NCI-H82 (cell line): ENCODE results near the gene ZNF35.
A peak's percentile ranks its signal among the peaks of the same experiment; 100 is the strongest.
"Not testable (repeated sequence)": the region's sequence is repeated elsewhere in the genome, so short reads cannot be mapped to it uniquely, and the experiment has no call there.

Source experiments
- DNase-seq: peaks from one replicate; lab custom pipeline; 2025; lab: John Stamatoyannopoulos, UW

ZNF35 gene

DNA sequence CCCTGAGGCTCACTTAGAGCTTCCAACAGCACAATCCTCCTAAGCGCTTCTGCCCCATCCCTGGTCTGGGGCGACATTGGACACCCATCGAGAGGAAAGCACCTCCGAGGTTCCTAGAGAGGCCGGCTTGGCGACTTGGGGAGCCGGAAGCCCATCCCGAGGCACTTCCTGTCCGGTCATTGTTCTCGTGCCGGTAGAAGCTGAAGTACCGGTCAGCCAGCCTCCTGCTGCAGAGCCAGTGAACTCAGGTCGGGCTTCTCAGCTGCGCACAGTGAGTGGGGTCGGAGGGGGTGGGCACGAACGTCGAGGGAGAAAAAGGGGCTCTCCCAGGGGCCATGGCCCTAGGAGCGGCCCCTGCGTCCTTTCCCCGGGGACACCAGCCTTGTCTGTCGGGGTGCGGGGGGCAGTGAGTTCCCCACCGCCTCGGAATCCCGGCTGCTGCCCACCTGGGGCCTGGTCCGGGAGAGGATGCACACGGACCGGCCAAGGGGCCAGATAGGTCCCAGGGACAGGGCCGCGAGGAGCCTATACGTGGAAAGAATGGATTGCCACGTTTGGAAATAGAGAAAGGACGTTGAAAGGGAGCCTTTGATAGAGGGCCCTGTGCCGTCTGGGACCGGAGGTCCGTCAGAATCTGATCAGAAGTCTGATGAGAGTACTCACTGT is at the start of gene ZNF35:
TSS of gene ZNF35 (plus strand) at position 169 of the 666 bp plus-strand sequence. CDS start 2,336 bp downstream, outside the sequence.
- DNase-seq, result peak; percentile 93

DNA sequence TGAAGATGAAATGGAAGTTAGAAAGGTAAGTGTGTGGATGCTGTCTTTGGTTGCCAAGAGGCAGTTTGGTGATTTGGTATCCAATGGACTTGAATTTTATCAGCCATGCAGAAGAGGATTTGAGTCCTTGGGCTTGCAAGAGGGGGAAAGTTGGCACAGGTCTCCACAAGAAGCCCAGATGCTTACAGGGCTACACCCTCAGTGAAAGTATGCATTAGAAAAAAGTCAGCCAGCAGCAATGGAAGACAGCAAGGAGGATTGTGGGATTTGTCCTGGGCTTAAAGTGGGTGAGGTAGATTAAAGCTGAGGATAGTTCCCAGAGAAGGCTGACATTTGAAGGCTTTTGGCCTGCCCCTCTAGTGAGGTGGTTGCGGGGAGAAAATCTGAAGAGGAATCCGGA is 46.8 kb upstream of the ZNF35 start:
- DNase-seq, result no peak

DNA sequence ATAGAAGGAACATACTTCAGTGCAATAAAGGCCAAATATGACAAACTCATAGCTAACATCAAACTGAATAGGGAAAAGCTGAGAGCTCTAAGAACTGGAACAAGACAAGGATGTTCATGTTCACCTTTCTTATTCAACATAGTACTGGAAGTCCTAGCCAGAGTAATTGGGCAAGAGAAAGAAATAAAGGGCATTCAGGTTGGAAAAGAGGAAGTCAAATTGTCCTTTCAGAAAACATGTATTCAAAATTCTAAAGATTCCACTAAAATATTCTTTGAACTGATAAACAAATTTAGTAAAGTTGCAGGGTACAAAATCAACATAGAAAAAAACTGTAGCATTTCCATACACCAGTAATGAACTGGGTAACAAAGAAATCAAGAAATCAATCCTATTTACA is 35.9 kb upstream of the ZNF35 start:
- no peak for DNase-seq

DNA sequence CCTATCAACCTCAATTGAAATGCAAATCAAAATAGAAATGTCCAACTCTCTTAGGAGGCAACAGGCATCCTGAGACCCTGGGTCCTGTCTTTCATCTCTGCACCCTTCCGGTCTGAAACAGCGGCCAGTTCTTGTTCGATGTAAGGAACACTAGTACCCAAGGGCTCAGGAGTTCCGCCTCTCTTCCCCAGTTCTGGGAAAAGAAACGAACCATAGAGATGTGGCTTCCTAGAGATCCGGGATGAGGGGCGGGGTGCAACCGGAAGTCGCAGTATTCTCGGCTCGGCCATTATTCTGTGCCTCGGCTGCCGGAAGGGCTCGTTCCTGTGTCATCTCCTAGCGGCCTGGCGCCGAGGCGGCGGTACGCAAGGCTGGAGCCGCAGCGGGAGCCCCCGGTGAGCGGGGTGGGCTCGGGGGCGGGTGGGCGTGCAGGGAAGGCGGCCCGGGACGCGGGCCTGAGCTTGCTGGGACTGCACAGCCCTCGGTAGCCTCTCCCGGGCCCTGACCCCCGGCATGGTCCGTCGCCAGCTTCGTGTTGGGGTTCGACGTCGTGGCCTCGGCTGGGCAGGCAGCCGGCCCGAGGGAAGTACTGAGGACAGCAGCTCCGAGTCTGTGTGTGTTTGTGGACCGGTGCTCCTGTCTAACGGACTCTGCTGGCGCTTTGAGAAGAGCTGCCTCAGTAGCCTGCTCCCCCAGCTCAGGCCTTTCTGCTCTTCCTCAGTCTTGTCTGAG is 23.6 kb upstream of the ZNF35 start, which contains the start of gene ZNF197:
TSS of gene ZNF197 (plus strand) at position 288 of the 732 bp plus-strand sequence. CDS start 4,119 bp downstream, outside the sequence.
- peak; percentile 95 for DNase-seq

DNA sequence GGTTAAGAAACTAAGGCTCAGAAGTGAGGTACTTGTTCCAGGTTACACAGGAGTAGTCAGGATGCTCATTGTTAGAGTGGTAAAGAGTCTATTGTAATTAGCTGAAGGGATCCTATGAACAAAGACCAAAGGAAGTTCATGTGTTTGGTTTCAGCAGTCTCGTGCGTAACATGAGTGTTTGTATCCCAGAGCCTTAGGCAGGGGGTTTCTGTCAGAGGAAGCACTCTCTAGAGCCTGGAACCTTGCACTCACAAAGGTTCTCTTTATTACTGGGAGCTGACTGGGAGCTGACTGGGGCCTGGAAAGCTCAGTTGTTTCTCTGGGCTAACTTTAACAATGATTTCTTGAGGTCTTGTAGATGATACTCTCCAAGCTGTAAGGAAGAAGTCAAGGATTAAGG is 19.8 kb upstream of the ZNF35 start:
- DNase-seq, result no peak

DNA sequence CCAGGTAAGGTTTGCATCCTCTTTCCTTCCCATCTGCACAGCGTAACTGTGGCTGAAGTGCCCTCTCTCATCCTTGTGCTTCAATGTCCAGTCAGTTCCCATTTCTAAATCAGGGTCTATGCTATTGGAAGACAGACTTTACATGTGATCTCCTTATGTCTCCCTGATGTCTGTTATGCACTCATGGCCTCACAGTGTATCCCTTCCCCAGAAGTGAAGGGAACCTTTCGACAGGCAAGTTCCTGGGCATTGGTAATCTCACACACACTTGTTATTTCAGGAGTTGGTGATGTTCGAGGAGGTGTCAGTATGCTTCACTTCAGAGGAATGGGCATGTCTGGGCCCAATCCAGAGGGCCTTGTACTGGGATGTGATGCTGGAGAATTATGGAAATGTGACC is 16.3 kb upstream of the ZNF35 start:
- DNase-seq, result no peak

- no peak for DNase-seq
Measured at GRCh38 chr3:44642337-44642736, 6.2 kb upstream of the ZNF35 start.

DNA sequence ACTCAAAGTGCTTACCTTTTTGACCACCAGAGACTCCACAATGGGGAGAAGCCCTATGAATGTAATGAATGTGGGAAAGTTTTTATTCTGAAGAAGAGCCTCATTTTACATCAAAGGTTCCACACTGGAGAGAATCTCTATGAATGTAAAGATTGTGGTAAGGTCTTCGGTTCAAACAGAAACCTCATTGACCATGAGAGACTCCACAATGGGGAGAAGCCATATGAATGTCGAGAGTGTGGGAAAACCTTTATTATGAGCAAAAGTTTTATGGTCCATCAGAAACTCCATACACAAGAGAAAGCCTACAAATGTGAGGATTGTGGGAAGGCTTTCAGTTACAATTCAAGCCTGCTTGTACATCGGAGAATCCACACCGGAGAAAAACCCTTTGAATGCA is 5.5 kb upstream of the ZNF35 start:
- DNase-seq, result no peak

DNA sequence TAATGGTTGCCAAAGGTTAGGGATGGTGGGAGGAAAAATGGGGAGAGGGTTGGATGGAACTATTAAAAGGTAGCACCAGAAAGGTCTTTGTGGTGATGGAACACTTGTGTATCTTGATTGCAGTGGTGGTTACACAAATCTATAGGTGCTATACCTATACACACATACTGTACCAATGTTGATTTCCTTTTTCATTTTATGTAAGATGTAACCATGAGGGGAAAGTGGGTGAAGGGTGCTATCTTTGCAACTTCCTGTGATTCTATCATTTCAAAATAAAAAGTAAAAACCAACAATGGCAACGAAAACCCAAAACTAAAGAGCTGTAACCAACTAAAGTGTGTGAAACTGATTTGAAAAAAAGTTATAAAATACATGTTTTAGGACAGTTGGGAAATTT is 761 bp upstream of the ZNF35 start:
- no peak for DNase-seq

GRCh38 chr3:44649709-44650108 is 1.2 kb downstream of the ZNF35 start:
- DNase-seq, result no peak

GRCh38 chr3:44654039-44654438 is 5.5 kb downstream of the ZNF35 start:
- DNase-seq, result no peak

GRCh38 chr3:44659015-44659414 is 10.5 kb downstream of the ZNF35 start:
- DNase-seq, result no peak

DNA sequence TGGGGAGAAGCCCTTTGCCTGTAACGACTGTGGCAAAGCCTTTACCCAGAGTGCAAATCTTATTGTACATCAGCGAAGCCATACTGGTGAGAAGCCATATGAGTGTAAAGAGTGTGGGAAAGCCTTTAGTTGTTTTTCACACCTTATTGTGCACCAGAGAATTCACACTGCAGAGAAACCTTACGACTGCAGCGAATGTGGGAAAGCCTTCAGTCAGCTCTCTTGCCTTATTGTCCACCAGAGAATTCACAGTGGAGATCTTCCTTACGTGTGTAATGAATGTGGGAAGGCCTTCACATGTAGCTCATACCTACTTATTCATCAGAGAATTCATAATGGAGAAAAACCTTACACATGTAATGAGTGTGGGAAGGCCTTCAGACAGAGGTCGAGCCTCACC is 10.9 kb downstream of the ZNF35 start:
- DNase-seq, result no peak

GRCh38 chr3:44661189-44661588 is 12.7 kb downstream of the ZNF35 start:
- DNase-seq, result no peak

DNA sequence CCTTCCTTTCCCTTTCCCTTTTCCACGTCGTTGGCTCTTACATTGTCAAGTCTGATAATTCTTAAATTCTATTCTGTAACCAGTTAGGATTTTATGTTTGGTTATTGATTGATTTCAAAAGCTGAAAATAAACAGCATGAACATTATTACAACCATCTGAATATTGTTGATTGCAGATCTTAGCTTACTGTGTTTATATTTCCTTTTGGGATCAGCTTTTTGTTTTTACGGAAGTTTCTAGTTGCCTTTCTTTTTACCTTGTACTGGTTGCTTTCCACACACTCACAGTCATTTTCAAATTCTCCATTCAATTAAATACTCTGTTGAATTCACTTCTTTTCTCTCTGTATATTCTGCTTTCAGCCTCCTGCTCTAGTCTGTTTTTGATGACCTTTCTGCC is 16.6 kb downstream of the ZNF35 start:
- no peak for DNase-seq

DNA sequence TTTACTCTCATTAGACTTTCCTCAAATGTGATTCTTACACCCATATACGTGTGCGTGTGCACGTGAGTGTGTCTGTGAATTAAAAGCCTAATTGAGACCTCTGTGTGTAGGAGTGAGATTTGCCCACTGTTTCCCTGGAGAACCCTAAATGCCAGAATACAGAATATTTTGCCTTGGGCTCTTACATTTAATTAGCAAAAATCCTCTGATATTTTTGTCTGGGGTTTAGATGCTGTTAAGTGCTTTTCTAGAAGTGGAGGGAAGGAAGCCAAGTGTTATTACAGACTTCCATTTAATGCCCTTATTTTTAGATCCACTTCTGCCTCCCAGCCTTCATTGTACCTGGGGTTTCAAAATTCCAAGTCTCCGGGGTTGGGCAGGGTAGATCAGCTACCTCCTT is 17.8 kb downstream of the ZNF35 start:
- DNase-seq, result no peak

GRCh38 chr3:44669760-44670159 is 21.2 kb downstream of the ZNF35 start:
- DNase-seq, result no peak

DNA sequence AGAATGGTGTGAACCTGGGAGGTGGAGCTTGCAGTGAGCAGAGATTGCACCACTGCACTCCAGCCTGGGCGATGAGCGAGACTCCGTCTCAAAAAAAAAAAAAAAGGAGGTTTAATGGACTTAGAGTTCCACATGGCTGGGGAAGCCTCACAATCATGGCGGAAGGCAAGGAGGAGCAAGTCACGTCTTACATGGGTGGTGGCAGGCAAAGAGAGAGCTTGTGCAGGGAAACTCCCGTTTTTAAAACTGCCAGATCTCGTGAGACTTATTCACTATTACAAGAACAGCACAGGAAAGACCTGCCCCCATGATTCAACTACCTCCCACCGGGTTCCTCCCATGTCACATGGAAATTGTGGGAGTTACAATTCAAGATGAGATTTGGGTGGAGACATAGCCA is 24.9 kb downstream of the ZNF35 start:
- DNase-seq, result not testable (repeated sequence)

GRCh38 chr3:44674211-44674610 is 25.7 kb downstream of the ZNF35 start:
- no peak for DNase-seq

GRCh38 chr3:44678480-44679116 is 30.1 kb downstream of the ZNF35 start:
- DNase-seq, result no peak

GRCh38 chr3:44680921-44681455 is 32.5 kb downstream of the ZNF35 start:
- DNase-seq, result peak; percentile 0

GRCh38 chr3:44682182-44682896 is 33.8 kb downstream of the ZNF35 start:
- no peak for DNase-seq
